Measurements from ENCODE around the gene BBS9. TPM values are rescaled to one million over a fixed set of nuclear protein-coding genes. Genes with fewer than 3 reads are reported as not detected.

Gene BBS9
- total RNA-seq, 1 experiment from 2014 or later = 26.4 TPM

DNA sequence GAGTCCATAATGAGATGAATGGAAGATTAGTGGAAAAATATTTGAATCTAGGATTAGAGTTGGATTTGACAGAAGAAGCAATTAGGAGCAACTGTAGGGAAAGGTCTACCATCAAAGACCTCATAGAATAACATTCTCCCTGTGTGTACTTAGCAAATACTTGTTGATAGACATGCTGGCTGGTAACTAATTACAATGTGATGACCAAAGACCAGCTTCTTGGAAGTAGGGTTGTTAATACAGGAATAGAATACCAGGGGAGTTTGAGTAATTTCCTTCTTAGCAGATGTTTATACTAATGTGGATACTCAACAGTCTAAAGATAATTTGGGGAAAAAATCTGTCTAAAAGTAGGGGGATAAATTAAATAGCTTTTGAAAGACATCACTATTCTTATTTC is 418.5 kb downstream of the BBS9 start:
- no peaks in the 10 kb centered on the region for H3K27me3 Mint-ChIP-seq (ENCODE audit: low read depth)
- no peak overlapping the region for H3K27ac Mint-ChIP-seq
- Histone ChIP-seq H3K23ac (ENCODE audit: insufficient read length, low read depth, low read length) (no peak overlapping the region), H2AK5ac (ENCODE audit: insufficient read length, low read length) (no peak overlapping the region), H3K18ac (ENCODE audit: insufficient read length, low read depth, low read length) (no peak overlapping the region), H3K56ac (ENCODE audit: insufficient read length, low read depth, low read length) (no peak overlapping the region), H2BK120ac (ENCODE audit: low read depth, low read length, poor library complexity, severe bottlenecking) (no peak overlapping the region), H3K23me2 (ENCODE audit: insufficient read length, low read depth, low read length, poor library complexity, severe bottlenecking) (no peaks in the 10 kb centered on the region), H3T11ph (ENCODE audit: low read length) (no peak overlapping the region), H3K9me3 (ENCODE audit: control insufficient read depth, low read depth, low read length) (no peaks in the 10 kb centered on the region), H2BK12ac (ENCODE audit: insufficient read length, low read depth, low read length) (no peak overlapping the region), H2BK5ac (ENCODE audit: insufficient read length, low read length) (no peak overlapping the region), H2BK20ac (ENCODE audit: low read depth, low read length, poor library complexity, severe bottlenecking) (no peak overlapping the region), H3K4me1 (ENCODE audit: insufficient read depth, low read length) (no peaks in the 10 kb centered on the region), H3K27ac (ENCODE audit: insufficient read length, low read depth, low read length) (no peak overlapping the region), H3K79me2 (ENCODE audit: insufficient read depth, low read length) (no peaks in the 10 kb centered on the region), H2AFZ (ENCODE audit: low read length) (no peak overlapping the region), H4K91ac (ENCODE audit: insufficient read length, low read depth, low read length) (no peak overlapping the region), H3K79me1 (ENCODE audit: insufficient read depth, low read depth, low read length, poor library complexity, severe bottlenecking) (no peaks in the 10 kb centered on the region), H3K4ac (ENCODE audit: low read depth, low read length) (no peak overlapping the region), H4K5ac (ENCODE audit: insufficient read length, low read depth, low read length) (no peak overlapping the region), H3K9ac (ENCODE audit: extremely low read depth, insufficient read length, low read length) (no peak overlapping the region), H3K27me3 (ENCODE audit: insufficient read depth, low read length) (no peaks in the 10 kb centered on the region), H3K4me2 (ENCODE audit: insufficient read depth, insufficient read length, low read length) (no peak overlapping the region), H2BK15ac (ENCODE audit: low read depth, low read length) (no peak overlapping the region), H3K14ac (ENCODE audit: insufficient read depth, low read length) (no peak overlapping the region), H4K8ac (replicated peaks; ENCODE audit: insufficient read length, low read depth, low read length) (no peak overlapping the region), H4K20me1 (ENCODE audit: control insufficient read depth, insufficient read depth, insufficient read length) (no peaks in the 10 kb centered on the region)
- peaks cover 0 to 2% (median 0%) of the 10 kb centered on the region in 3 experiments; a peak in 2 of 7 replicates for H3K36me3 Mint-ChIP-seq (ENCODE audit: insufficient read depth in 1 of 3, low read depth in 3 of 3)
- TF ChIP-seq, protein P1, sequence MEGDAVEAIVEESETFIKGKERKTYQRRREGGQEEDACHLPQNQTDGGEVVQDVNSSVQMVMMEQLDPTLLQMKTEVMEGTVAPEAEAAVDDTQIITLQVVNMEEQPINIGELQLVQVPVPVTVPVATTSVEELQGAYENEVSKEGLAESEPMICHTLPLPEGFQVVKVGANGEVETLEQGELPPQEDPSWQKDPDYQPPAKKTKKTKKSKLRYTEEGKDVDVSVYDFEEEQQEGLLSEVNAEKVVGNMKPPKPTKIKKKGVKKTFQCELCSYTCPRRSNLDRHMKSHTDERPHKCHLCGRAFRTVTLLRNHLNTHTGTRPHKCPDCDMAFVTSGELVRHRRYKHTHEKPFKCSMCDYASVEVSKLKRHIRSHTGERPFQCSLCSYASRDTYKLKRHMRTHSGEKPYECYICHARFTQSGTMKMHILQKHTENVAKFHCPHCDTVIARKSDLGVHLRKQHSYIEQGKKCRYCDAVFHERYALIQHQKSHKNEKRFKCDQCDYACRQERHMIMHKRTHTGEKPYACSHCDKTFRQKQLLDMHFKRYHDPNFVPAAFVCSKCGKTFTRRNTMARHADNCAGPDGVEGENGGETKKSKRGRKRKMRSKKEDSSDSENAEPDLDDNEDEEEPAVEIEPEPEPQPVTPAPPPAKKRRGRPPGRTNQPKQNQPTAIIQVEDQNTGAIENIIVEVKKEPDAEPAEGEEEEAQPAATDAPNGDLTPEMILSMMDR (conservative IDR thresholded peaks at IDR 0.05) = no peak
- H3K9me3 Mint-ChIP-seq = no peaks in the 10 kb centered on the region
- peaks cover 8% of the 10 kb centered on the region in 2 experiments; a peak in 3 of 4 replicates for H3K4me1 Mint-ChIP-seq
- DNase-seq = no peak
- no peak overlapping the region for H3K4me3 Mint-ChIP-seq
